NCI-H2196 treated with DMSO at 0.1 percent for 48 hours (cell line): ENCODE data around the gene ANGPTL4.

Experiments
- DNase-seq: peaks from one replicate; lab custom pipeline; 2025; ENCODE audit not compliant: unreplicated experiment; lab: John Stamatoyannopoulos, UW

Gene ANGPTL4

GRCh38 chr19:8387688-8388611, 24.0 kb downstream of the ANGPTL4 start:
- no peak for DNase-seq

- DNase-seq = no peak
These were observed 24.6 kb downstream of the ANGPTL4 start for GRCh38 chr19:8388612-8388958.

GRCh38 chr19:8389891-8390616, 26.1 kb downstream of the ANGPTL4 start, which contains the start of gene RAB11B:
TSS of gene RAB11B (plus strand) at chr19:8390360. CDS start at chr19:8390417, 57 bp downstream.
- peak; percentile 100 for DNase-seq

- DNase-seq = peak; percentile 80
These were observed 26.6 kb downstream of the ANGPTL4 start for GRCh38 chr19:8390617-8390981.

GRCh38 chr19:8391198-8392016, 27.5 kb downstream of the ANGPTL4 start:
- no peak for DNase-seq

- DNase-seq = peak; percentile 23
These were observed 28.1 kb downstream of the ANGPTL4 start for GRCh38 chr19:8392017-8392591.

GRCh38 chr19:8393192-8393870, 29.4 kb downstream of the ANGPTL4 start:
- DNase-seq = no peak

- no peak for DNase-seq
These were observed 29.9 kb downstream of the ANGPTL4 start for GRCh38 chr19:8393871-8394250.

GRCh38 chr19:8395621-8396082, 31.7 kb downstream of the ANGPTL4 start:
- no peak for DNase-seq

- no peak for DNase-seq
These were observed 32.2 kb downstream of the ANGPTL4 start for GRCh38 chr19:8396185-8396562.

- DNase-seq = no peak
These were observed 32.7 kb downstream of the ANGPTL4 start for GRCh38 chr19:8396563-8397203.

- no peak for DNase-seq
These were observed 33.3 kb downstream of the ANGPTL4 start for GRCh38 chr19:8397271-8397670.

GRCh38 chr19:8397746-8398310, 33.9 kb downstream of the ANGPTL4 start:
- no peak for DNase-seq

- no peak for DNase-seq
These were observed 34.4 kb downstream of the ANGPTL4 start for GRCh38 chr19:8398311-8398771.

- DNase-seq = no peak
These were observed 35.8 kb downstream of the ANGPTL4 start for GRCh38 chr19:8399681-8400188.

GRCh38 chr19:8401981-8402411, 38.0 kb downstream of the ANGPTL4 start:
- DNase-seq = no peak

GRCh38 chr19:8403098-8403819, 39.3 kb downstream of the ANGPTL4 start:
- no peak for DNase-seq

- DNase-seq = no peak
These were observed 39.8 kb downstream of the ANGPTL4 start for GRCh38 chr19:8403820-8404109.
